Colonic mucosa (tissue), 4 donors: ENCODE data around the gene COX10. TPM values are rescaled to one million over a fixed set of nuclear protein-coding genes. Genes with fewer than 3 reads are reported as not detected.

ENCODE experiments used
- DNase-seq: peaks from one replicate; pipeline ENCODE4 v3.0.0-alpha.2; 2020
- H3K27ac ChIP-seq: fragments of 200-600 bp; one replicate; pipeline ENCODE4 v1.8.0; 2021
- H3K27me3 ChIP-seq: fragments of 200-600 bp; one replicate; pipeline ENCODE4 v1.8.0; 2021
- H3K36me3 ChIP-seq: fragments of 200-600 bp; one replicate; pipeline ENCODE4 v1.8.0; 2021
- H3K4me1 ChIP-seq: fragments of 200-600 bp; one replicate; pipeline ENCODE4 v1.8.0; 2021; ENCODE audit warnings: mild to moderate bottlenecking
- H3K4me3 ChIP-seq: fragments of 200-600 bp; one replicate; pipeline ENCODE4 v1.8.0; 2021
- H3K9ac ChIP-seq, 2 donors: one replicate each; pipeline ENCODE4 v1.7.0; 2013; ENCODE audit warnings: control low read depth in 2 of 2, low read depth in 2 of 2, low read length in 2 of 2
- H3K9me3 ChIP-seq: fragments of 200-600 bp; one replicate; pipeline ENCODE4 v1.8.0; 2021
- CTCF ChIP-seq: fragments of 200-600 bp; IDR thresholded peaks from one replicate; pipeline ENCODE4 v1.8.0; 2022; ENCODE audit warnings: antibody characterized with exemption, mild to moderate bottlenecking
- intact Hi-C: fragments of 100-400 bp; cut with DNase I; formaldehyde crosslinking; loops from one replicate; pipeline ENCODE4 v1.14.1; 2022
- total RNA-seq, 2 donors: library from RNA; stranded (reverse); fragmentation: NEBNext Ultra II Directional in 1 of 2; extraction: Animal tissue kit (Norgen Biotek cat#: 25700) in 1 of 2; gene quantifications; one replicate each; pipeline ENCODE4 v1.2.1, GENCODE V29; 2021
- donor health status: healthy.
- donor health status: DM: no; HTN: no; CAD: no.
- donor health status: DM: no; HTN: no; CAD: no.

Gene COX10
- total RNA-seq, 2 donors from 2014 or later = 35.1 to 36.0 TPM

- TF ChIP-seq CTCF = no peak
- intact Hi-C loops = loop anchor here (10.0 kb wide), 2 partner anchors 144 to 234 kb away; no protein-coding TSS in a partner anchor
These were observed 8.6 kb upstream of the COX10 start for GRCh38 chr17:14060706-14061105.

DNA sequence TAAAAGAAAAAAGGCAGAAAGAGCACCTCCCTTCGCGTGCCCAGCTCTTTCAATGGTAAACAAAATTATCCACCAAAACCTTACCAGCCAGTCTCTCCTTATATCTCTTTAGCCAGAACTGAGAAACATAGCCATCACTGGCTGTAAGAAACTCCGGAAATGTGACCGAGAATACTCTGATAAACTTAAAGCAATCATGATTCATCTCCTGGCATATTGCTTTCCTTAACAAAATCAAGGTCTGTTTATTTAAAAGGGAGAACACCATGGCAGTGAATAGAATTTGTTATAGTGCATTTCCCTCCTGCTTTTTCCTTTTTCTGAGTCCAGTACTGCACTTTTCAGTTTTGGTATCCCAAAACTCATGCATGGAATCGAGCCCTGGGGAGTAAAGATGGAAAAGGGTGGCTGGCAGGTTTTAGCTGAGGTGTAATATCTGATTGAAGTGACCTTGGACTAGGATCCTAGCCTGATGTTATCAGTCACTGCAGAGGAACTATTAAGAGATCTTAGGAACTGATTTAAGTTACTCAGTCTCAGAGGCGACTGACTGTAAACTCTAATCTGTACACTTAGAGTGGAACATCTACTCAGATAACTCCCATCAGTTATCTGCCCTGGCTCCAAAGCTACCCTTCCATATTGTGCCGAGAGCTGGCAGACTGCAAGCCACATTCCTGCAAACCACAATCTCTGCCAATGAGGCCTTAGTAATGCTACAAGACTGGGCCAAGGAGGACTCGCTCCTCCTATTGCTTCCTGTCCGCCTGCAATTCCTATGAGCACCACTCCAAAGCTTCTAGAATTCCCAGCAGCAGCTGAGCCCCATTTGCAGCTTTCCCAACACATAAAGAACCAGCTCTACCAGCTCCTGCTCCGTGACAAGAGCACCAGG lies 7.4 kb upstream of the COX10 start:
- Histone ChIP-seq H3K27ac (no peak overlapping the region), H3K9ac (no peak overlapping the region), H3K9me3 (no peaks in the 10 kb centered on the region), H3K36me3 (no peaks in the 10 kb centered on the region), H3K4me3 (no peak overlapping the region), H3K27me3 (no peaks in the 10 kb centered on the region), H3K4me1 (no peaks in the 10 kb centered on the region)
- intact Hi-C loops = loop anchor here (10.0 kb wide), 2 partner anchors 143 to 233 kb away; no protein-coding TSS in a partner anchor
- DNase-seq = no peak
- TF ChIP-seq CTCF = no peak

More at GRCh38 chr17:14060706-14061105, 8.6 kb upstream of the COX10 start:
- H3K9me3 ChIP-seq = no peaks in the 10 kb centered on the region
- H3K4me3 ChIP-seq = no peak overlapping the region
- H3K36me3 ChIP-seq = no peaks in the 10 kb centered on the region
- H3K4me1 ChIP-seq = no peaks in the 10 kb centered on the region
- no peak overlapping the region for H3K9ac ChIP-seq
- H3K27me3 ChIP-seq = no peaks in the 10 kb centered on the region
- no peak for DNase-seq
- no peak overlapping the region for H3K27ac ChIP-seq

GRCh38 chr17:14067347-14067746 lies 2.0 kb upstream of the COX10 start:
- no peak overlapping the region for H3K4me3 ChIP-seq
- H3K36me3 ChIP-seq = no peaks in the 10 kb centered on the region
- no peaks in the 10 kb centered on the region for H3K9me3 ChIP-seq
- no peak for TF ChIP-seq CTCF
- H3K27ac ChIP-seq = no peak overlapping the region
- no peak for DNase-seq
- H3K27me3 ChIP-seq = no peaks in the 10 kb centered on the region
- peaks cover 3% of the 10 kb centered on the region for H3K4me1 ChIP-seq
- no peak overlapping the region for H3K9ac ChIP-seq
- intact Hi-C loops = loop anchor here (10.0 kb wide), 2 partner anchors 137 to 227 kb away; no protein-coding TSS in a partner anchor

DNA sequence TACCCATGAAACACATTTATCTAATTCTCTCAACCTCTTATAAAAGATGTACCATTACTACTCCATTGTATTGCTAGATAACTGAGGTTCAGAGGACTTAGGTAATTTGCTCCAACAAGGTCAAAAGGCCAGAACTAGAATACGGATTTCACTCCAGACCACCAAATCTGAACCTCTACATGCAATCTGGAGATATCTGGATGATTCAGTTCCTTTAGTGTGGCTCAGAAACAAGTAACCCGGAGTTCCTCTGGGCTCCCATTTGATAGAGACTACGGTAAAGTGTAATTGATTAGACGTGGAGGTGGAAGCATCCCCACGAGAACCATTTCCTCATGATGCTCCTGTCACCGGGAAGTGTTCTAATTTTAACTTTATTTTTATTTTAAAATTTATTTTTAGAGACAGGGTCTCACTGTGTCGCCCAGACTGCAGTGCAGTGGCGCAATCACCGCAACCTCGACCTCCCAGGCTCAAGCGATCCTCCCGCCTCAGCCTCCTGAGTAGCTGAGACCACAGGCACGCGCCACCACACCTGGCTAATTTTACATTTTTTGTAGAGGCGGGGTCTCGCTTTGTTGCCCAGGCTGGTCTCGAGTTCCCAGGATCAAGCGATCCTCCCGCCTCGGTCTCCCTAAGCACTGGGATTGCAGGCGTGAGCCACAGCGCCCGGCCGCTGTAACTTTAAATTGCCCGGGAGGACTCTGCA lies 608 bp upstream of the COX10 start:
- Histone ChIP-seq H3K9me3 (no peaks in the 10 kb centered on the region), H3K36me3 (no peaks in the 10 kb centered on the region), H3K27me3 (no peaks in the 10 kb centered on the region), H3K4me1 (peaks cover 3% of the 10 kb centered on the region), H3K9ac (peak overlapping the region; percentile 28 to 98), H3K27ac (peak overlapping the region; percentile 83), H3K4me3 (peak overlapping the region; percentile 93)
- no peak for TF ChIP-seq CTCF
- DNase-seq = no peak
- intact Hi-C loops = loop anchor here (10.0 kb wide), 2 partner anchors 136 to 226 kb away; no protein-coding TSS in a partner anchor

- peak; percentile 43 for DNase-seq
These were observed 1.2 kb downstream of the COX10 start for GRCh38 chr17:14070344-14070984.

More at GRCh38 chr17:14070344-14070984, 1.2 kb downstream of the COX10 start:
- Histone ChIP-seq H3K9ac (peak overlapping the region in 1 of 2 donors; percentile 98), H3K4me1 (peaks cover 3% of the 10 kb centered on the region), H3K9me3 (no peaks in the 10 kb centered on the region), H3K27ac (peak overlapping the region; percentile 83), H3K36me3 (no peaks in the 10 kb centered on the region), H3K4me3 (peak overlapping the region; percentile 93), H3K27me3 (no peaks in the 10 kb centered on the region)
- intact Hi-C loops = no loop called here
- TF ChIP-seq CTCF = no peak
